ENCODE data around the gene KDF1.

Gene KDF1

GRCh38 chr1:26945728-26946127, 14.5 kb downstream of the KDF1 start:
- peak overlapping the region in 1 of 2 donors; percentile 26 for H3K4me3 ChIP-seq (ENCODE audit: low read length in 2 of 2)
- H3K27me3 ChIP-seq (ENCODE audit: control insufficient read depth in 2 of 2, insufficient read depth in 2 of 2, low read length in 2 of 2), result no peaks in the 10 kb centered on the region
- H3K4me1 ChIP-seq (ENCODE audit: control insufficient read depth in 2 of 2, insufficient read depth in 2 of 2, low read length in 2 of 2), result peaks cover 10 to 17% of the 10 kb centered on the region in 2 donors
- peak overlapping the region; percentile 13 to 26 for H3K9ac ChIP-seq (ENCODE audit: low read depth in 1 of 2, low read length in 2 of 2)
- H3K27ac ChIP-seq (ENCODE audit: low read depth in 2 of 2, low read length in 2 of 2), result peak overlapping the region; percentile 66 to 67
- H3K9me3 ChIP-seq (ENCODE audit: control insufficient read depth in 2 of 2, low read length in 2 of 2), result no peaks in the 10 kb centered on the region
- H3K36me3 ChIP-seq (ENCODE audit: control insufficient read depth in 2 of 2, insufficient read depth in 2 of 2, low read length in 2 of 2), result peaks cover 47 to 65% of the 10 kb centered on the region in 2 donors

- H3K9me3 ChIP-seq (ENCODE audit: control insufficient read depth in 2 of 2, low read length in 2 of 2), result no peaks in the 10 kb centered on the region
- H3K9ac ChIP-seq (ENCODE audit: low read depth in 1 of 2, low read length in 2 of 2), result peak overlapping the region; percentile 13 to 26
- H3K4me1 ChIP-seq (ENCODE audit: control insufficient read depth in 2 of 2, insufficient read depth in 2 of 2, low read length in 2 of 2), result peaks cover 10 to 17% of the 10 kb centered on the region in 2 donors
- H3K27me3 ChIP-seq (ENCODE audit: control insufficient read depth in 2 of 2, insufficient read depth in 2 of 2, low read length in 2 of 2), result no peaks in the 10 kb centered on the region
- H3K36me3 ChIP-seq (ENCODE audit: control insufficient read depth in 2 of 2, insufficient read depth in 2 of 2, low read length in 2 of 2), result peaks cover 42 to 62% of the 10 kb centered on the region in 2 donors
- H3K27ac ChIP-seq (ENCODE audit: low read depth in 2 of 2, low read length in 2 of 2), result peak overlapping the region; percentile 16 to 66
- no peak overlapping the region for H3K4me3 ChIP-seq (ENCODE audit: low read length in 2 of 2)
Observed at GRCh38 chr1:26945138-26945537, 15.1 kb downstream of the KDF1 start.

- Histone ChIP-seq H3K27me3 (ENCODE audit: control insufficient read depth in 2 of 2, insufficient read depth in 2 of 2, low read length in 2 of 2) (no peaks in the 10 kb centered on the region), H3K36me3 (ENCODE audit: control insufficient read depth in 2 of 2, insufficient read depth in 2 of 2, low read length in 2 of 2) (peaks cover 41 to 59% of the 10 kb centered on the region in 2 donors), H3K27ac (ENCODE audit: low read depth in 2 of 2, low read length in 2 of 2) (no peak overlapping the region), H3K4me3 (ENCODE audit: low read length in 2 of 2) (no peak overlapping the region), H3K9me3 (ENCODE audit: control insufficient read depth in 2 of 2, low read length in 2 of 2) (no peaks in the 10 kb centered on the region), H3K9ac (ENCODE audit: low read depth in 1 of 2, low read length in 2 of 2) (no peak overlapping the region), H3K4me1 (ENCODE audit: control insufficient read depth in 2 of 2, insufficient read depth in 2 of 2, low read length in 2 of 2) (peaks cover 10 to 17% of the 10 kb centered on the region in 2 donors)
Observed at GRCh38 chr1:26942656-26943055, 17.6 kb downstream of the KDF1 start.

- no peak overlapping the region for H3K27ac ChIP-seq (ENCODE audit: low read depth in 2 of 2, low read length in 2 of 2)
- peaks cover 38 to 57% of the 10 kb centered on the region in 2 donors for H3K36me3 ChIP-seq (ENCODE audit: control insufficient read depth in 2 of 2, insufficient read depth in 2 of 2, low read length in 2 of 2)
- peaks cover 7 to 14% of the 10 kb centered on the region in 2 donors for H3K4me1 ChIP-seq (ENCODE audit: control insufficient read depth in 2 of 2, insufficient read depth in 2 of 2, low read length in 2 of 2)
Observed at GRCh38 chr1:26941311-26941710, 19.0 kb downstream of the KDF1 start.

GRCh38 chr1:26938659-26939025, 21.6 kb downstream of the KDF1 start:
- H3K27me3 ChIP-seq (ENCODE audit: control insufficient read depth in 2 of 2, insufficient read depth in 2 of 2, low read length in 2 of 2), result no peaks in the 10 kb centered on the region
- H3K9ac ChIP-seq (ENCODE audit: low read depth in 1 of 2, low read length in 2 of 2), result no peak overlapping the region
- no peak overlapping the region for H3K27ac ChIP-seq (ENCODE audit: low read depth in 2 of 2, low read length in 2 of 2)
- no peaks in the 10 kb centered on the region for H3K9me3 ChIP-seq (ENCODE audit: control insufficient read depth in 2 of 2, low read length in 2 of 2)
- H3K4me3 ChIP-seq (ENCODE audit: low read length in 2 of 2), result no peak overlapping the region
- H3K36me3 ChIP-seq (ENCODE audit: control insufficient read depth in 2 of 2, insufficient read depth in 2 of 2, low read length in 2 of 2), result peaks cover 36 to 48% of the 10 kb centered on the region in 2 donors
- H3K4me1 ChIP-seq (ENCODE audit: control insufficient read depth in 2 of 2, insufficient read depth in 2 of 2, low read length in 2 of 2), result no peaks in the 10 kb centered on the region

More at GRCh38 chr1:26941311-26941710, 19.0 kb downstream of the KDF1 start:
- Histone ChIP-seq H3K27me3 (ENCODE audit: control insufficient read depth in 2 of 2, insufficient read depth in 2 of 2, low read length in 2 of 2) (no peaks in the 10 kb centered on the region), H3K9ac (ENCODE audit: low read depth in 1 of 2, low read length in 2 of 2) (no peak overlapping the region), H3K4me3 (ENCODE audit: low read length in 2 of 2) (no peak overlapping the region), H3K9me3 (ENCODE audit: control insufficient read depth in 2 of 2, low read length in 2 of 2) (no peaks in the 10 kb centered on the region)

GRCh38 chr1:26938004-26938658, 22.1 kb downstream of the KDF1 start:
- H3K9me3 ChIP-seq (ENCODE audit: control insufficient read depth in 2 of 2, low read length in 2 of 2), result no peaks in the 10 kb centered on the region
- H3K4me3 ChIP-seq (ENCODE audit: low read length in 2 of 2), result no peak overlapping the region
- H3K36me3 ChIP-seq (ENCODE audit: control insufficient read depth in 2 of 2, insufficient read depth in 2 of 2, low read length in 2 of 2), result peaks cover 32 to 44% of the 10 kb centered on the region in 2 donors
- no peaks in the 10 kb centered on the region for H3K27me3 ChIP-seq (ENCODE audit: control insufficient read depth in 2 of 2, insufficient read depth in 2 of 2, low read length in 2 of 2)
- H3K27ac ChIP-seq (ENCODE audit: low read depth in 2 of 2, low read length in 2 of 2), result no peak overlapping the region
- H3K4me1 ChIP-seq (ENCODE audit: control insufficient read depth in 2 of 2, insufficient read depth in 2 of 2, low read length in 2 of 2), result no peaks in the 10 kb centered on the region
- H3K9ac ChIP-seq (ENCODE audit: low read depth in 1 of 2, low read length in 2 of 2), result no peak overlapping the region

GRCh38 chr1:26936823-26937222, 23.4 kb downstream of the KDF1 start:
- Histone ChIP-seq H3K36me3 (ENCODE audit: control insufficient read depth in 2 of 2, insufficient read depth in 2 of 2, low read length in 2 of 2) (peaks cover 20 to 36% of the 10 kb centered on the region in 2 donors), H3K27ac (ENCODE audit: low read depth in 2 of 2, low read length in 2 of 2) (no peak overlapping the region), H3K4me1 (ENCODE audit: control insufficient read depth in 2 of 2, insufficient read depth in 2 of 2, low read length in 2 of 2) (no peaks in the 10 kb centered on the region), H3K4me3 (ENCODE audit: low read length in 2 of 2) (no peak overlapping the region), H3K27me3 (ENCODE audit: control insufficient read depth in 2 of 2, insufficient read depth in 2 of 2, low read length in 2 of 2) (no peaks in the 10 kb centered on the region), H3K9me3 (ENCODE audit: control insufficient read depth in 2 of 2, low read length in 2 of 2) (no peaks in the 10 kb centered on the region), H3K9ac (ENCODE audit: low read depth in 1 of 2, low read length in 2 of 2) (no peak overlapping the region)

- H3K36me3 ChIP-seq (ENCODE audit: control insufficient read depth in 2 of 2, insufficient read depth in 2 of 2, low read length in 2 of 2), result peaks cover 28 to 33% of the 10 kb centered on the region in 2 donors
- H3K4me1 ChIP-seq (ENCODE audit: control insufficient read depth in 2 of 2, insufficient read depth in 2 of 2, low read length in 2 of 2), result no peaks in the 10 kb centered on the region
- H3K9me3 ChIP-seq (ENCODE audit: control insufficient read depth in 2 of 2, low read length in 2 of 2), result no peaks in the 10 kb centered on the region
- H3K4me3 ChIP-seq (ENCODE audit: low read length in 2 of 2), result no peak overlapping the region
- no peak overlapping the region for H3K27ac ChIP-seq (ENCODE audit: low read depth in 2 of 2, low read length in 2 of 2)
- no peaks in the 10 kb centered on the region for H3K27me3 ChIP-seq (ENCODE audit: control insufficient read depth in 2 of 2, insufficient read depth in 2 of 2, low read length in 2 of 2)
- H3K9ac ChIP-seq (ENCODE audit: low read depth in 1 of 2, low read length in 2 of 2), result no peak overlapping the region
Observed at GRCh38 chr1:26932531-26932930, 27.7 kb downstream of the KDF1 start.

- Histone ChIP-seq H3K27ac (ENCODE audit: low read depth in 2 of 2, low read length in 2 of 2) (no peak overlapping the region), H3K4me3 (ENCODE audit: low read length in 2 of 2) (no peak overlapping the region), H3K27me3 (ENCODE audit: control insufficient read depth in 2 of 2, insufficient read depth in 2 of 2, low read length in 2 of 2) (no peaks in the 10 kb centered on the region)
Observed at GRCh38 chr1:26923711-26924110, 36.6 kb downstream of the KDF1 start.

GRCh38 chr1:26922901-26923300, 37.4 kb downstream of the KDF1 start:
- Histone ChIP-seq H3K4me3 (ENCODE audit: low read length in 2 of 2) (peak overlapping the region in 1 of 2 donors; percentile 91), H3K4me1 (ENCODE audit: control insufficient read depth in 2 of 2, insufficient read depth in 2 of 2, low read length in 2 of 2) (peaks cover 19% of the 10 kb centered on the region in 2 donors), H3K9me3 (ENCODE audit: control insufficient read depth in 2 of 2, low read length in 2 of 2) (no peaks in the 10 kb centered on the region), H3K27ac (ENCODE audit: low read depth in 2 of 2, low read length in 2 of 2) (no peak overlapping the region), H3K36me3 (ENCODE audit: control insufficient read depth in 2 of 2, insufficient read depth in 2 of 2, low read length in 2 of 2) (peaks cover 12 to 20% of the 10 kb centered on the region in 2 donors), H3K27me3 (ENCODE audit: control insufficient read depth in 2 of 2, insufficient read depth in 2 of 2, low read length in 2 of 2) (no peaks in the 10 kb centered on the region), H3K9ac (ENCODE audit: low read depth in 1 of 2, low read length in 2 of 2) (peak overlapping the region; percentile 79 to 97)

More at GRCh38 chr1:26923711-26924110, 36.6 kb downstream of the KDF1 start:
- Histone ChIP-seq H3K9me3 (ENCODE audit: control insufficient read depth in 2 of 2, low read length in 2 of 2) (no peaks in the 10 kb centered on the region), H3K36me3 (ENCODE audit: control insufficient read depth in 2 of 2, insufficient read depth in 2 of 2, low read length in 2 of 2) (peaks cover 17 to 25% of the 10 kb centered on the region in 2 donors), H3K4me1 (ENCODE audit: control insufficient read depth in 2 of 2, insufficient read depth in 2 of 2, low read length in 2 of 2) (peaks cover 19% of the 10 kb centered on the region in 2 donors), H3K9ac (ENCODE audit: low read depth in 1 of 2, low read length in 2 of 2) (no peak overlapping the region)
